Vagina (tissue), 2 donors: ENCODE results near the gene GABBR2.

Source experiments
- CTCF ChIP-seq, 3 experiments: fragments of 450-650 bp in 2 of 3; fragments of 200-600 bp in 1 of 3; sonication (generic) in 1 of 3; IDR thresholded peaks; one replicate each; pipeline ENCODE4 v1.5.1; 2017 to 2019; ENCODE audit warnings: antibody characterized with exemption in 3 of 3, mild to moderate bottlenecking in 2 of 3, moderate library complexity in 2 of 3
- POLR2A ChIP-seq, 2 donors: fragments of 450-650 bp; IDR thresholded peaks; one replicate each; pipeline ENCODE4 v1.6.1; 2017; ENCODE audit warnings: antibody characterized with exemption in 2 of 2, mild to moderate bottlenecking in 2 of 2, moderate library complexity in 2 of 2
- POLR2AphosphoS5 ChIP-seq, 2 donors: sonication (generic); formaldehyde crosslinking; IDR thresholded peaks; one replicate each; pipeline ENCODE4 v1.9.0; 2017; ENCODE audit warnings: antibody characterized with exemption in 2 of 2, mild to moderate bottlenecking in 2 of 2, low read depth in 1 of 2; ENCODE audit not compliant: insufficient read depth in 1 of 2

GRCh38 chr9:98465799-98466198 lies 242.9 kb downstream of the GABBR2 start:
- TF ChIP-seq CTCF (IDR thresholded peaks at IDR 0.05) (no peak), POLR2A (IDR thresholded peaks at IDR 0.05) (no peak), POLR2AphosphoS5 (IDR thresholded peaks at IDR 0.05; ENCODE audit: insufficient read depth in 1 of 2, low read depth in 1 of 2) (no peak)
